ENCODE measurements around the gene TTC23L.
A peak's percentile ranks its signal among the peaks of the same experiment; 100 is the strongest.

TTC23L gene

GRCh38 chr5:34838785-34839714, at the start of gene TTC23L:
Gene TTC23L, plus strand, starts transcription at chr5:34839164. Its CDS starts 1,508 bp downstream, at chr5:34840672.
- no peaks in the 10 kb centered on the region for H3K36me3 Mint-ChIP-seq
- no peaks in the 10 kb centered on the region for H3K27me3 Mint-ChIP-seq
- H3K4me1 Mint-ChIP-seq: peaks cover 15% of the 10 kb centered on the region
- peak within 1 kb of the TSS; percentile 88 for H3K27ac Mint-ChIP-seq
- H3K4me3 Mint-ChIP-seq: peak within 1 kb of the TSS; percentile 95
- no peaks in the 10 kb centered on the region for H3K9me3 Mint-ChIP-seq

- Mint-ChIP-seq H3K4me1 (no peaks in the 10 kb centered on the region), H3K4me3 (no peak overlapping the region), H3K9me3 (peaks cover 5% of the 10 kb centered on the region), H3K27ac (no peak overlapping the region), H3K36me3 (no peaks in the 10 kb centered on the region), H3K27me3 (peaks cover 9% of the 10 kb centered on the region)
Measured at GRCh38 chr5:34789639-34790038, 49.3 kb upstream of the TTC23L start.

GRCh38 chr5:34790069-34790468, 48.9 kb upstream of the TTC23L start:
- H3K4me1 Mint-ChIP-seq: no peaks in the 10 kb centered on the region
- no peaks in the 10 kb centered on the region for H3K36me3 Mint-ChIP-seq

GRCh38 chr5:34791761-34792244, 47.2 kb upstream of the TTC23L start:
- Mint-ChIP-seq H3K4me1 (no peaks in the 10 kb centered on the region), H3K27ac (no peak overlapping the region), H3K36me3 (no peaks in the 10 kb centered on the region), H3K4me3 (no peak overlapping the region), H3K9me3 (peaks cover 5% of the 10 kb centered on the region), H3K27me3 (peaks cover 7% of the 10 kb centered on the region)

More at GRCh38 chr5:34790069-34790468, 48.9 kb upstream of the TTC23L start:
- H3K27ac Mint-ChIP-seq: no peak overlapping the region
- peaks cover 5% of the 10 kb centered on the region for H3K9me3 Mint-ChIP-seq
- peaks cover 9% of the 10 kb centered on the region for H3K27me3 Mint-ChIP-seq
- H3K4me3 Mint-ChIP-seq: no peak overlapping the region

- Mint-ChIP-seq H3K27ac (no peak overlapping the region), H3K4me1 (no peaks in the 10 kb centered on the region), H3K9me3 (no peaks in the 10 kb centered on the region), H3K27me3 (no peaks in the 10 kb centered on the region), H3K36me3 (no peaks in the 10 kb centered on the region), H3K4me3 (no peak overlapping the region)
Measured at GRCh38 chr5:34802834-34803563, 36.0 kb upstream of the TTC23L start.

- Mint-ChIP-seq H3K4me3 (no peak overlapping the region), H3K27ac (no peak overlapping the region)
Measured at GRCh38 chr5:34803974-34804732, 34.8 kb upstream of the TTC23L start.

GRCh38 chr5:34804913-34805312, 34.1 kb upstream of the TTC23L start:
- H3K27me3 Mint-ChIP-seq: no peaks in the 10 kb centered on the region
- no peaks in the 10 kb centered on the region for H3K9me3 Mint-ChIP-seq
- H3K36me3 Mint-ChIP-seq: no peaks in the 10 kb centered on the region
- H3K27ac Mint-ChIP-seq: no peak overlapping the region
- no peak overlapping the region for H3K4me3 Mint-ChIP-seq
- no peaks in the 10 kb centered on the region for H3K4me1 Mint-ChIP-seq

More at GRCh38 chr5:34803974-34804732, 34.8 kb upstream of the TTC23L start:
- H3K27me3 Mint-ChIP-seq: no peaks in the 10 kb centered on the region
- H3K36me3 Mint-ChIP-seq: no peaks in the 10 kb centered on the region
- H3K4me1 Mint-ChIP-seq: no peaks in the 10 kb centered on the region
- no peaks in the 10 kb centered on the region for H3K9me3 Mint-ChIP-seq

- H3K4me3 Mint-ChIP-seq: no peak overlapping the region
- no peaks in the 10 kb centered on the region for H3K27me3 Mint-ChIP-seq
- H3K4me1 Mint-ChIP-seq: no peaks in the 10 kb centered on the region
- no peaks in the 10 kb centered on the region for H3K36me3 Mint-ChIP-seq
- no peaks in the 10 kb centered on the region for H3K9me3 Mint-ChIP-seq
- H3K27ac Mint-ChIP-seq: no peak overlapping the region
Measured at GRCh38 chr5:34806532-34806931, 32.4 kb upstream of the TTC23L start.

GRCh38 chr5:34811706-34812105, 27.3 kb upstream of the TTC23L start:
- H3K27me3 Mint-ChIP-seq: no peaks in the 10 kb centered on the region
- no peaks in the 10 kb centered on the region for H3K4me1 Mint-ChIP-seq
- no peaks in the 10 kb centered on the region for H3K36me3 Mint-ChIP-seq
- no peak overlapping the region for H3K4me3 Mint-ChIP-seq
- no peak overlapping the region for H3K27ac Mint-ChIP-seq
- no peaks in the 10 kb centered on the region for H3K9me3 Mint-ChIP-seq

GRCh38 chr5:34813509-34813908, 25.5 kb upstream of the TTC23L start:
- Mint-ChIP-seq H3K36me3 (no peaks in the 10 kb centered on the region), H3K27ac (no peak overlapping the region), H3K4me1 (no peaks in the 10 kb centered on the region), H3K9me3 (no peaks in the 10 kb centered on the region), H3K4me3 (no peak overlapping the region), H3K27me3 (no peaks in the 10 kb centered on the region)

- Mint-ChIP-seq H3K4me1 (no peaks in the 10 kb centered on the region), H3K36me3 (no peaks in the 10 kb centered on the region), H3K27me3 (no peaks in the 10 kb centered on the region)
Measured at GRCh38 chr5:34817558-34818351, 21.2 kb upstream of the TTC23L start.

GRCh38 chr5:34818717-34819116, 20.2 kb upstream of the TTC23L start:
- Mint-ChIP-seq H3K27ac (no peak overlapping the region), H3K4me3 (no peak overlapping the region), H3K9me3 (no peaks in the 10 kb centered on the region), H3K4me1 (no peaks in the 10 kb centered on the region), H3K36me3 (no peaks in the 10 kb centered on the region), H3K27me3 (peaks cover 1% of the 10 kb centered on the region)

More at GRCh38 chr5:34817558-34818351, 21.2 kb upstream of the TTC23L start:
- H3K4me3 Mint-ChIP-seq: no peak overlapping the region
- H3K9me3 Mint-ChIP-seq: no peaks in the 10 kb centered on the region
- no peak overlapping the region for H3K27ac Mint-ChIP-seq

GRCh38 chr5:34820593-34820992, 18.4 kb upstream of the TTC23L start:
- Mint-ChIP-seq H3K4me3 (no peak overlapping the region), H3K27me3 (peaks cover 1% of the 10 kb centered on the region), H3K9me3 (no peaks in the 10 kb centered on the region), H3K36me3 (no peaks in the 10 kb centered on the region), H3K27ac (no peak overlapping the region), H3K4me1 (no peaks in the 10 kb centered on the region)

- H3K36me3 Mint-ChIP-seq: no peaks in the 10 kb centered on the region
- H3K27ac Mint-ChIP-seq: no peak overlapping the region
- H3K4me3 Mint-ChIP-seq: no peak overlapping the region
- peaks cover 1% of the 10 kb centered on the region for H3K27me3 Mint-ChIP-seq
- no peaks in the 10 kb centered on the region for H3K4me1 Mint-ChIP-seq
- H3K9me3 Mint-ChIP-seq: no peaks in the 10 kb centered on the region
Measured at GRCh38 chr5:34822956-34823715, 15.8 kb upstream of the TTC23L start.

Data from activated naive CD4-positive, alpha-beta T cell treated with anti-CD3 and anti-CD28 coated beads, Interleukin-2, amount 50 U/mL, for 24 hours (primary cell).